HG03575 (cell line): Measurements from ENCODE around the gene C2orf68.

Source experiments
- ATAC-seq: cut with Tn5 transposase; IDR thresholded peaks from one replicate; pipeline ENCODE4 v1.9.1; 2021; ENCODE audit not compliant: unreplicated experiment, insufficient number of reproducible peaks, low FRiP score; ENCODE audit errors: extremely low read depth

Gene C2orf68

DNA sequence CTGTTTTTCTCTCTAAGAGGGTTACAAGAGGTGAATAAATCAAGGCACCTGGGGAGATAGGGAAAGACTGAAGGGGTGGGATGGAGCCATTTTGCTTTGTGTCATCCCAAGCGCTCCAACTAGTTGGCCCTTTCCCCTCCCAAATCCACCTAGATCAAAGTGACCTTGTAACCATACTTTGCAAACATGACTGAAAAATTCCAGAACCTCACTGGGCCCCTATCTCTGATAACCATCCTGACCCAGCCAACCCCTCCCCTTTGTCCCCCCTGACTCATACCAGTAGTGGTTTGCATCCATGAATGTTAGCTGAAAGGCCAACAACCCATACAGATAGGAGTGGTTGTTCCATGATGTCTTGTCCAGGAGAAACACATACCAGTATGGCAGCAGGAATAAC, 53.7 kb downstream of the C2orf68 start:
- no peak for ATAC-seq

DNA sequence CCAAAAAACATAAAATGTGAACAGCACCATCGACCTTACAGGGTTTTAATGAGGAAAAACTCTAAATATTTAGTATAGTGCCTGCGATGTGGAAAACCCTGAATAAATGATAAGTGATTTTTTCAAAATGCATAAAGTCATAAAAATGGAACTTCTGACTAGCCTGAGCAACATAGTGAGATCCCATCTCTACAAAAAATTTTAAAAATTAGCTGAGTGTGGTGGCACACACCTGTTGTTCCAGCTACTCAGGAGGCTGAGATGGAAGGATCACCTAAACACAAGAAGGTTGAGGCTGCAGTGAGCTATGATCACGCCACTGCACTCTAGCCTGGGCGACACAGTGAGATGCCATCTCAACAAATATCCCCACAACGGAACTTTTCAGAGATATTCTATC, 54.7 kb downstream of the C2orf68 start:
- no peak for ATAC-seq
